Liver (tissue), 9 donors: Measurements from ENCODE around the gene KCNS3. TPM values are rescaled to one million over a fixed set of nuclear protein-coding genes. Genes with fewer than 3 reads are reported as not detected.

ENCODE experiments used
- DNase-seq: peaks from one replicate; pipeline ENCODE4 v3.0.0-alpha.2; 2017; ENCODE audit warnings: low spot score
- H3K27ac ChIP-seq, 2 donors: one replicate each; pipeline ENCODE4 v1.7.0; 2013; ENCODE audit warnings: inconsistent platforms in 2 of 2, low read length in 2 of 2, control low read depth in 1 of 2, low read depth in 1 of 2, mild to moderate bottlenecking in 1 of 2
- H3K27me3 ChIP-seq, 4 donors: one replicate each; pipeline versions ENCODE4 v1.6.1 to v1.7.0; 2013; ENCODE audit warnings: low read length in 3 of 4, inconsistent platforms in 1 of 4, mild to moderate bottlenecking in 1 of 4, moderate library complexity in 1 of 4; ENCODE audit not compliant: control insufficient read depth in 4 of 4, insufficient read depth in 4 of 4
- H3K36me3 ChIP-seq, 4 donors: one replicate each; pipeline versions ENCODE4 v1.6.1 to v1.7.0; 2013; ENCODE audit warnings: low read length in 3 of 4, mild to moderate bottlenecking in 3 of 4, low read depth in 1 of 4, moderate library complexity in 1 of 4; ENCODE audit not compliant: control insufficient read depth in 4 of 4, insufficient read depth in 3 of 4
- H3K4me1 ChIP-seq, 4 donors: one replicate each; pipeline versions ENCODE4 v1.6.1 to v1.7.0; 2013; ENCODE audit warnings: low read length in 3 of 4, mild to moderate bottlenecking in 3 of 4, moderate library complexity in 1 of 4; ENCODE audit not compliant: control insufficient read depth in 4 of 4, insufficient read depth in 4 of 4
- H3K4me3 ChIP-seq, 3 donors: one replicate each; pipeline versions ENCODE4 v1.6.1 to v1.7.0; 2013; ENCODE audit warnings: low read length in 3 of 3, control low read depth in 1 of 3, low read depth in 1 of 3, mild to moderate bottlenecking in 1 of 3
- H3K9ac ChIP-seq, 2 donors: one replicate each; pipeline ENCODE4 v1.7.0; 2013; ENCODE audit warnings: low read length in 2 of 2, mild to moderate bottlenecking in 2 of 2, moderate library complexity in 2 of 2, control low read depth in 1 of 2, low read depth in 1 of 2
- H3K9me3 ChIP-seq, 4 donors: one replicate each; pipeline versions ENCODE4 v1.6.1 to v1.7.0; 2013; ENCODE audit warnings: low read length in 3 of 4; ENCODE audit not compliant: control insufficient read depth in 4 of 4
- ATF3 ChIP-seq: IDR thresholded peaks from 2 replicates; pipeline ENCODE4 v1.6.1; 2016; ENCODE audit warnings: antibody characterized with exemption
- CTCF ChIP-seq: fragments of 150-350 bp; IDR thresholded peaks from 2 replicates; pipeline ENCODE4 v1.5.1; 2017; ENCODE audit warnings: improper control_type of control experiment, low read depth, low read length; ENCODE audit not compliant: missing input control
- EGR1 ChIP-seq, 2 donors: IDR thresholded peaks; 2 replicates each; pipeline ENCODE4 v1.6.1; 2016 to 2018; ENCODE audit warnings: antibody characterized with exemption in 2 of 2, low read depth in 2 of 2
- FOXA2 ChIP-seq: IDR thresholded peaks from 2 replicates; pipeline ENCODE4 v1.6.1; 2016; ENCODE audit warnings: antibody characterized with exemption
- GABPA ChIP-seq, 2 donors: IDR thresholded peaks in 1 of 2; conservative IDR thresholded peaks in 1 of 2; 2 replicates each; pipeline ENCODE4 v1.6.1; 2016; ENCODE audit warnings: antibody characterized with exemption in 2 of 2, mild to moderate bottlenecking in 1 of 2, moderate library complexity in 1 of 2
- HNF4A ChIP-seq, 2 donors: conservative IDR thresholded peaks; 2 replicates each; pipeline ENCODE4 v1.6.1; 2016; ENCODE audit warnings: antibody characterized with exemption in 2 of 2, mild to moderate bottlenecking in 2 of 2
- HNF4G ChIP-seq: IDR thresholded peaks from 2 replicates; pipeline ENCODE4 v1.6.1; 2016; ENCODE audit warnings: antibody characterized with exemption
- JUND ChIP-seq, 2 donors: IDR thresholded peaks; 2 replicates each; pipeline ENCODE4 v1.6.1; 2016; ENCODE audit warnings: antibody characterized with exemption in 2 of 2
- MAX ChIP-seq: IDR thresholded peaks from 2 replicates; pipeline ENCODE4 v1.6.1; 2016; ENCODE audit warnings: antibody characterized with exemption
- NR2F2 ChIP-seq: IDR thresholded peaks from 2 replicates; pipeline ENCODE4 v1.6.1; 2016; ENCODE audit warnings: antibody characterized with exemption
- RAD21 ChIP-seq, 2 donors: IDR thresholded peaks; 2 replicates each; pipeline ENCODE4 v1.6.1; 2016; ENCODE audit warnings: antibody characterized with exemption in 2 of 2, mild to moderate bottlenecking in 2 of 2
- REST ChIP-seq: IDR thresholded peaks from 2 replicates; pipeline ENCODE4 v1.6.1; 2016; ENCODE audit warnings: antibody characterized with exemption, mild to moderate bottlenecking
- RXRA ChIP-seq, 2 donors: IDR thresholded peaks; 2 replicates each; pipeline ENCODE4 v1.6.1; 2017 to 2018; ENCODE audit warnings: antibody characterized with exemption in 2 of 2, mild to moderate bottlenecking in 1 of 2
- SP1 ChIP-seq: IDR thresholded peaks from 2 replicates; pipeline ENCODE4 v1.6.1; 2018; ENCODE audit warnings: antibody characterized with exemption, mild to moderate bottlenecking
- TAF1 ChIP-seq: conservative IDR thresholded peaks from 2 replicates; pipeline ENCODE4 v1.6.1; 2016; ENCODE audit warnings: antibody characterized with exemption, mild to moderate bottlenecking
- ZBTB33 ChIP-seq: IDR thresholded peaks from 2 replicates; pipeline ENCODE4 v1.6.1; 2016; ENCODE audit warnings: antibody characterized with exemption
- WGBS: extraction: QIAGEN DNeasy Blood & Tissue Kit; methylation state at CpG from one replicate; pipeline ENCODE4 v1.1.7; 2013; 5-methylcytosine and 5-hydroxymethylcytosine counted together
- polyA plus RNA-seq, 2 donors: library from polyadenylated mRNA; stranded (reverse) in 1 of 2; unstranded in 1 of 2; fragments of 200-250 nt in 1 of 2; fragments of >200 nt in 1 of 2; fragmentation: Nextera tagmentation in 1 of 2; extraction: Ambion mirVana in 1 of 2; gene quantifications; one replicate each; pipeline versions ENCODE4 v1.2.1 to v1.2.3, GENCODE V29; 2013 to 2015
- total RNA-seq, 2 donors: library from RNA; depleted of rRNA; stranded (reverse); fragments of >200 nt; gene quantifications; one replicate each; pipeline ENCODE4 v1.2.3, GENCODE V29; 2014
- donor health status: healthy.
- donor health status: healthy.
- donor health status: healthy.
- donor health status: healthy.
- donor health status: healthy.

KCNS3 gene
- total and polyA plus RNA-seq, 4 donors = 0.56 to 2.8 (median 1.7) TPM

- H3K4me1 ChIP-seq = no peaks in the 10 kb centered on the region
- no peaks in the 10 kb centered on the region for H3K36me3 ChIP-seq
- TF ChIP-seq FOXA2 = no peak
- no peak for TF ChIP-seq ATF3
- no peak for TF ChIP-seq MAX
- TF ChIP-seq TAF1 = no peak
- no peak for TF ChIP-seq RAD21 (IDR thresholded peaks at IDR 0.05)
- TF ChIP-seq REST = no peak
- no peak for TF ChIP-seq HNF4G
- TF ChIP-seq JUND (IDR thresholded peaks at IDR 0.05) = no peak
- no peak for TF ChIP-seq CTCF
- TF ChIP-seq RXRA (IDR thresholded peaks at IDR 0.05) = no peak
- TF ChIP-seq NR2F2 = no peak
- TF ChIP-seq GABPA (IDR thresholded peaks at IDR 0.05 in 1 of 2, conservative IDR thresholded peaks at IDR 0.05 in 1 of 2) = no peak
- no peak for TF ChIP-seq HNF4A (conservative IDR thresholded peaks at IDR 0.05)
- WGBS = 64% methylated on average over 6 of the region's 6 CpGs
- H3K27ac ChIP-seq = no peak overlapping the region
- H3K27me3 ChIP-seq = peaks cover 0 to 3% (median 0%) of the 10 kb centered on the region in 4 donors
- H3K9me3 ChIP-seq = peaks cover 0 to 3% (median 0%) of the 10 kb centered on the region in 4 donors
- no peak for DNase-seq
- H3K9ac ChIP-seq = no peak overlapping the region
- H3K4me3 ChIP-seq = no peak overlapping the region
Observed at GRCh38 chr2:17950006-17950405, 71.5 kb downstream of the KCNS3 start.

- Histone ChIP-seq H3K9me3 (peaks cover 0 to 3% (median 0%) of the 10 kb centered on the region in 4 donors), H3K4me3 (no peak overlapping the region), H3K27ac (no peak overlapping the region), H3K4me1 (no peaks in the 10 kb centered on the region), H3K27me3 (peaks cover 0 to 3% (median 0%) of the 10 kb centered on the region in 4 donors), H3K9ac (no peak overlapping the region), H3K36me3 (no peaks in the 10 kb centered on the region)
- DNase-seq = no peak
- WGBS = 66% methylated on average over 4 of the region's 4 CpGs
- TF ChIP-seq TAF1 (no peak), ZBTB33 (no peak), RXRA (IDR thresholded peaks at IDR 0.05) (no peak), FOXA2 (no peak), GABPA (IDR thresholded peaks at IDR 0.05 in 1 of 2, conservative IDR thresholded peaks at IDR 0.05 in 1 of 2) (no peak), HNF4G (no peak), JUND (IDR thresholded peaks at IDR 0.05) (no peak), CTCF (no peak), MAX (no peak), SP1 (no peak), REST (no peak), NR2F2 (no peak), EGR1 (IDR thresholded peaks at IDR 0.05; ENCODE audit: low read depth in 2 of 2) (no peak), HNF4A (conservative IDR thresholded peaks at IDR 0.05) (no peak)
Observed at GRCh38 chr2:17951563-17951962, 73.1 kb downstream of the KCNS3 start.
